ENCODE measurements around the gene MKLN1. TPM values are rescaled to one million over a fixed set of nuclear protein-coding genes. Genes with fewer than 3 reads are reported as not detected.

MKLN1 gene
- polyA plus RNA-seq, 2 of the 4 experiments (the other 2 are of a cell fraction) = 39.6 to 84.5 TPM

DNA sequence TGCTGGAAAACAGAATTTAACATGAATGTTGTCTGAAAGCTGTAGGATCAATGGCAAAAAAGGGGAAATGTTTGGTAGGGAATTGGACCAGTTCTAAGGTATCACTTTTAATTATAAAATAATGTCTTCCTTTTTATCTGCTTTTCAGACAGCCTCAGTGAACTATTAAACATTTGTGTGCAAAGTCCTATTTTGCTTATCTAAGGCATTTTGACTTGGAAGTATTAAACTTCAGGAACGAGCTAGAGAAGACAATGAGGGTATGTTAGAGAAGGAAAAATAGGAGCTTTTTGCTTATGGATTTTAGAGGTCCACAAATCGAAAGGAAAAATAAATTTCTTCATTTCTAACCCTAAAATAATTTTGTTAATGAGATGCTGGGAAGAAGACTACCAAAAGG lies 165.4 kb downstream of the MKLN1 start:
- WGBS (ENCODE audit: missing lambda C conversion rate) = 90% methylated on average over 2 of the region's 2 CpGs
- Histone ChIP-seq H3K27ac (no peak overlapping the region), H3K4me1 (no peaks in the 10 kb centered on the region), H3K4me2 (no peak overlapping the region), H3K9me3 (no peaks in the 10 kb centered on the region), H3K4me3 (no peak overlapping the region)
- FAIRE-seq = no peak
- ChIA-PET CTCF (interaction anchor here (1.0 to 7.2 kb wide), 5 partner anchors 14 to 196 kb away, joined by 3 to 58 read pairs (median 4); no protein-coding TSS in a partner anchor), POLR2A (interaction anchor here (0.9 kb wide), 1 partner anchor 13 kb away, joined by 3 read pairs; no protein-coding TSS in a partner anchor)
- no peak for ATAC-seq
- TF ChIP-seq MAFK (IDR thresholded peaks at IDR 0.05; ENCODE audit: partially characterized antibody) (peak; percentile 36), HEYL (CRISPR knock-in tag; IDR thresholded peaks at IDR 0.05) (no peak)
- no peak for DNase-seq (ENCODE audit: low read depth in 1 of 2, low spot score in 1 of 2)

- Histone ChIP-seq H3K4me1 (no peaks in the 10 kb centered on the region), H3K4me3 (no peak overlapping the region), H3K9me3 (no peaks in the 10 kb centered on the region), H3K27ac (no peak overlapping the region), H3K4me2 (no peak overlapping the region)
- TF ChIP-seq, protein P1, sequence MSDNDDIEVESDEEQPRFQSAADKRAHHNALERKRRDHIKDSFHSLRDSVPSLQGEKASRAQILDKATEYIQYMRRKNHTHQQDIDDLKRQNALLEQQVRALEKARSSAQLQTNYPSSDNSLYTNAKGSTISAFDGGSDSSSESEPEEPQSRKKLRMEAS (IDR thresholded peaks at IDR 0.05) = no peak
- no peak for TF ChIP-seq FOSL2 (IDR thresholded peaks at IDR 0.05)
- no peak for TF ChIP-seq FOSL2 (CRISPR knock-in tag; IDR thresholded peaks at IDR 0.05)
- TF ChIP-seq EP300 (IDR thresholded peaks at IDR 0.05) = no peak
- no peak for TF ChIP-seq HOXA7 (CRISPR knock-in tag; IDR thresholded peaks at IDR 0.05)
- no peak for TF ChIP-seq POLR2A (IDR thresholded peaks at IDR 0.05; ENCODE audit: low read length)
- no peak for TF ChIP-seq HEYL (CRISPR knock-in tag; IDR thresholded peaks at IDR 0.05)
- no peak for TF ChIP-seq EHMT2 (IDR thresholded peaks at IDR 0.05; ENCODE audit: low read depth)
- TF ChIP-seq, protein P2, sequence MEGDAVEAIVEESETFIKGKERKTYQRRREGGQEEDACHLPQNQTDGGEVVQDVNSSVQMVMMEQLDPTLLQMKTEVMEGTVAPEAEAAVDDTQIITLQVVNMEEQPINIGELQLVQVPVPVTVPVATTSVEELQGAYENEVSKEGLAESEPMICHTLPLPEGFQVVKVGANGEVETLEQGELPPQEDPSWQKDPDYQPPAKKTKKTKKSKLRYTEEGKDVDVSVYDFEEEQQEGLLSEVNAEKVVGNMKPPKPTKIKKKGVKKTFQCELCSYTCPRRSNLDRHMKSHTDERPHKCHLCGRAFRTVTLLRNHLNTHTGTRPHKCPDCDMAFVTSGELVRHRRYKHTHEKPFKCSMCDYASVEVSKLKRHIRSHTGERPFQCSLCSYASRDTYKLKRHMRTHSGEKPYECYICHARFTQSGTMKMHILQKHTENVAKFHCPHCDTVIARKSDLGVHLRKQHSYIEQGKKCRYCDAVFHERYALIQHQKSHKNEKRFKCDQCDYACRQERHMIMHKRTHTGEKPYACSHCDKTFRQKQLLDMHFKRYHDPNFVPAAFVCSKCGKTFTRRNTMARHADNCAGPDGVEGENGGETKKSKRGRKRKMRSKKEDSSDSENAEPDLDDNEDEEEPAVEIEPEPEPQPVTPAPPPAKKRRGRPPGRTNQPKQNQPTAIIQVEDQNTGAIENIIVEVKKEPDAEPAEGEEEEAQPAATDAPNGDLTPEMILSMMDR (IDR thresholded peaks at IDR 0.05) = no peak
- TF ChIP-seq, protein P3, sequence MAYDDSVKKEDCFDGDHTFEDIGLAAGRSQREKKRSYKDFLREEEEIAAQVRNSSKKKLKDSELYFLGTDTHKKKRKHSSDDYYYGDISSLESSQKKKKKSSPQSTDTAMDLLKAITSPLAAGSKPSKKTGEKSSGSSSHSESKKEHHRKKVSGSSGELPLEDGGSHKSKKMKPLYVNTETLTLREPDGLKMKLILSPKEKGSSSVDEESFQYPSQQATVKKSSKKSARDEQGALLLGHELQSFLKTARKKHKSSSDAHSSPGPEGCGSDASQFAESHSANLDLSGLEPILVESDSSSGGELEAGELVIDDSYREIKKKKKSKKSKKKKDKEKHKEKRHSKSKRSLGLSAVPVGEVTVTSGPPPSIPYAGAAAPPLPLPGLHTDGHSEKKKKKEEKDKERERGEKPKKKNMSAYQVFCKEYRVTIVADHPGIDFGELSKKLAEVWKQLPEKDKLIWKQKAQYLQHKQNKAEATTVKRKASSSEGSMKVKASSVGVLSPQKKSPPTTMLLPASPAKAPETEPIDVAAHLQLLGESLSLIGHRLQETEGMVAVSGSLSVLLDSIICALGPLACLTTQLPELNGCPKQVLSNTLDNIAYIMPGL (CRISPR knock-in tag; IDR thresholded peaks at IDR 0.05; ENCODE audit: borderline replicate concordance) = no peak
- no peak for TF ChIP-seq ZFP36 (IDR thresholded peaks at IDR 0.05; ENCODE audit: borderline replicate concordance, partially characterized antibody)
- ATAC-seq = no peak
- no peak for FAIRE-seq
- ChIA-PET CTCF (interaction anchor here (1.0 to 7.2 kb wide), 3 partner anchors 13 to 196 kb away, joined by 3 to 58 read pairs (median 3); no protein-coding TSS in a partner anchor), POLR2A (interaction anchor here (0.9 kb wide), 1 partner anchor 13 kb away, joined by 3 read pairs; no protein-coding TSS in a partner anchor)
- DNase-seq (ENCODE audit: low read depth in 1 of 2, low spot score in 1 of 2) = no peak
These were observed 165.9 kb downstream of the MKLN1 start for GRCh38 chr7:131493581-131493980.

GRCh38 chr7:131494182-131494581 lies 166.5 kb downstream of the MKLN1 start:
- ATAC-seq (no peak), DNase-seq (ENCODE audit: low read depth in 1 of 2, low spot score in 1 of 2) (no peak), FAIRE-seq (no peak)
- no peak overlapping the region for H3K27ac ChIP-seq
- H3K4me3 ChIP-seq = no peak overlapping the region
- 94% methylated on average over 2 of the region's 2 CpGs for WGBS (ENCODE audit: missing lambda C conversion rate)
- H3K4me2 ChIP-seq = no peak overlapping the region
- ChIA-PET CTCF (interaction anchor here (7.2 kb wide), 1 partner anchor 13 kb away, joined by 58 read pairs; no protein-coding TSS in a partner anchor), POLR2A (no interaction called here)
- no peaks in the 10 kb centered on the region for H3K4me1 ChIP-seq
- no peaks in the 10 kb centered on the region for H3K9me3 ChIP-seq
- no peak for TF ChIP-seq CBX2 (IDR thresholded peaks at IDR 0.05; ENCODE audit: borderline replicate concordance, low read depth)
- TF ChIP-seq ELK1 (IDR thresholded peaks at IDR 0.05; ENCODE audit: low read depth, low read length) = no peak
- TF ChIP-seq EHF (CRISPR knock-in tag; IDR thresholded peaks at IDR 0.05) = no peak
- TF ChIP-seq RARB (CRISPR knock-in tag; IDR thresholded peaks at IDR 0.05) = no peak
- no peak for TF ChIP-seq MYC (IDR thresholded peaks at IDR 0.05; ENCODE audit: borderline replicate concordance, low read length)
- TF ChIP-seq, protein P2 (IDR thresholded peaks at IDR 0.05) = no peak
- TF ChIP-seq JUNB (IDR thresholded peaks at IDR 0.05) = no peak
- TF ChIP-seq HOXB13 (CRISPR knock-in tag; IDR thresholded peaks at IDR 0.05; ENCODE audit: low read depth) = no peak
- TF ChIP-seq, protein P4, sequence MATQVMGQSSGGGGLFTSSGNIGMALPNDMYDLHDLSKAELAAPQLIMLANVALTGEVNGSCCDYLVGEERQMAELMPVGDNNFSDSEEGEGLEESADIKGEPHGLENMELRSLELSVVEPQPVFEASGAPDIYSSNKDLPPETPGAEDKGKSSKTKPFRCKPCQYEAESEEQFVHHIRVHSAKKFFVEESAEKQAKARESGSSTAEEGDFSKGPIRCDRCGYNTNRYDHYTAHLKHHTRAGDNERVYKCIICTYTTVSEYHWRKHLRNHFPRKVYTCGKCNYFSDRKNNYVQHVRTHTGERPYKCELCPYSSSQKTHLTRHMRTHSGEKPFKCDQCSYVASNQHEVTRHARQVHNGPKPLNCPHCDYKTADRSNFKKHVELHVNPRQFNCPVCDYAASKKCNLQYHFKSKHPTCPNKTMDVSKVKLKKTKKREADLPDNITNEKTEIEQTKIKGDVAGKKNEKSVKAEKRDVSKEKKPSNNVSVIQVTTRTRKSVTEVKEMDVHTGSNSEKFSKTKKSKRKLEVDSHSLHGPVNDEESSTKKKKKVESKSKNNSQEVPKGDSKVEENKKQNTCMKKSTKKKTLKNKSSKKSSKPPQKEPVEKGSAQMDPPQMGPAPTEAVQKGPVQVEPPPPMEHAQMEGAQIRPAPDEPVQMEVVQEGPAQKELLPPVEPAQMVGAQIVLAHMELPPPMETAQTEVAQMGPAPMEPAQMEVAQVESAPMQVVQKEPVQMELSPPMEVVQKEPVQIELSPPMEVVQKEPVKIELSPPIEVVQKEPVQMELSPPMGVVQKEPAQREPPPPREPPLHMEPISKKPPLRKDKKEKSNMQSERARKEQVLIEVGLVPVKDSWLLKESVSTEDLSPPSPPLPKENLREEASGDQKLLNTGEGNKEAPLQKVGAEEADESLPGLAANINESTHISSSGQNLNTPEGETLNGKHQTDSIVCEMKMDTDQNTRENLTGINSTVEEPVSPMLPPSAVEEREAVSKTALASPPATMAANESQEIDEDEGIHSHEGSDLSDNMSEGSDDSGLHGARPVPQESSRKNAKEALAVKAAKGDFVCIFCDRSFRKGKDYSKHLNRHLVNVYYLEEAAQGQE (IDR thresholded peaks at IDR 0.05) = no peak
- TF ChIP-seq SREBF2 (IDR thresholded peaks at IDR 0.05) = no peak
- TF ChIP-seq HOXA7 (CRISPR knock-in tag; IDR thresholded peaks at IDR 0.05) = no peak
- no peak for TF ChIP-seq RCOR1 (IDR thresholded peaks at IDR 0.05; ENCODE audit: low read depth, low read length)
- no peak for TF ChIP-seq GATA3 (IDR thresholded peaks at IDR 0.05; ENCODE audit: borderline replicate concordance)
- TF ChIP-seq MAFK (IDR thresholded peaks at IDR 0.05; ENCODE audit: partially characterized antibody) = no peak
- TF ChIP-seq BHLHE40 (IDR thresholded peaks at IDR 0.05; ENCODE audit: low read depth, low read length) = no peak
